ENCODE results near the gene TTC12. TPM values are rescaled to one million over a fixed set of nuclear protein-coding genes. Genes with fewer than 3 reads are reported as not detected.

The TTC12 gene
- total RNA-seq, 4 donors from 2014 or later: 4.4 to 19.1 (median 7.0) TPM

- ATAC-seq (ENCODE audit: low FRiP score): no peak
- no peak for TF ChIP-seq CTCF (IDR thresholded peaks at IDR 0.05)
- DNase-seq (ENCODE audit: low spot score): no peak
Measured at GRCh38 chr11:113392236-113392921, 78.0 kb downstream of the TTC12 start.

GRCh38 chr11:113393501-113393985 lies 79.2 kb downstream of the TTC12 start:
- no peak for TF ChIP-seq CTCF (IDR thresholded peaks at IDR 0.05)

GRCh38 chr11:113394919-113395318 lies 80.5 kb downstream of the TTC12 start:
- DNase-seq (ENCODE audit: low spot score): no peak
- no peak for TF ChIP-seq CTCF (IDR thresholded peaks at IDR 0.05)
- no peak for ATAC-seq (ENCODE audit: low FRiP score)

More at GRCh38 chr11:113393501-113393985, 79.2 kb downstream of the TTC12 start:
- no peak for DNase-seq (ENCODE audit: low spot score)
- ATAC-seq (ENCODE audit: low FRiP score): no peak

GRCh38 chr11:113395782-113396336 lies 81.5 kb downstream of the TTC12 start:
- no peak for TF ChIP-seq CTCF (IDR thresholded peaks at IDR 0.05)
- DNase-seq (ENCODE audit: low spot score) (no peak), ATAC-seq (ENCODE audit: low FRiP score) (no peak)

- no peak for TF ChIP-seq CTCF (IDR thresholded peaks at IDR 0.05)
- no peak for ATAC-seq (ENCODE audit: low FRiP score)
- DNase-seq (ENCODE audit: low spot score): no peak
Measured at GRCh38 chr11:113396690-113397089, 82.3 kb downstream of the TTC12 start.

- no peak for TF ChIP-seq CTCF (IDR thresholded peaks at IDR 0.05)
- DNase-seq (ENCODE audit: low spot score) (no peak), ATAC-seq (ENCODE audit: low FRiP score) (no peak)
Measured at GRCh38 chr11:113397212-113397611, 82.8 kb downstream of the TTC12 start.

GRCh38 chr11:113397821-113398220 lies 83.4 kb downstream of the TTC12 start:
- TF ChIP-seq CTCF (IDR thresholded peaks at IDR 0.05): no peak
- ATAC-seq (ENCODE audit: low FRiP score): no peak

More at GRCh38 chr11:113397821-113398220, 83.4 kb downstream of the TTC12 start:
- DNase-seq (ENCODE audit: low spot score): no peak
